Occipital lobe (tissue), 2 donors: Measurements from ENCODE around the gene OXT. TPM values are rescaled to one million over a fixed set of nuclear protein-coding genes. Genes with fewer than 3 reads are reported as not detected.

Source experiments
- DNase-seq: peaks from one replicate; lab custom pipeline; 2025; lab: John Stamatoyannopoulos, UW
- total RNA-seq: library from RNA; depleted of rRNA; stranded (reverse); fragments of >200 nt; gene quantifications from one replicate; pipeline ENCODE4 v1.2.3, GENCODE V29; 2014

Gene OXT
- total RNA-seq, 1 donor from 2014 or later = not detected

DNA sequence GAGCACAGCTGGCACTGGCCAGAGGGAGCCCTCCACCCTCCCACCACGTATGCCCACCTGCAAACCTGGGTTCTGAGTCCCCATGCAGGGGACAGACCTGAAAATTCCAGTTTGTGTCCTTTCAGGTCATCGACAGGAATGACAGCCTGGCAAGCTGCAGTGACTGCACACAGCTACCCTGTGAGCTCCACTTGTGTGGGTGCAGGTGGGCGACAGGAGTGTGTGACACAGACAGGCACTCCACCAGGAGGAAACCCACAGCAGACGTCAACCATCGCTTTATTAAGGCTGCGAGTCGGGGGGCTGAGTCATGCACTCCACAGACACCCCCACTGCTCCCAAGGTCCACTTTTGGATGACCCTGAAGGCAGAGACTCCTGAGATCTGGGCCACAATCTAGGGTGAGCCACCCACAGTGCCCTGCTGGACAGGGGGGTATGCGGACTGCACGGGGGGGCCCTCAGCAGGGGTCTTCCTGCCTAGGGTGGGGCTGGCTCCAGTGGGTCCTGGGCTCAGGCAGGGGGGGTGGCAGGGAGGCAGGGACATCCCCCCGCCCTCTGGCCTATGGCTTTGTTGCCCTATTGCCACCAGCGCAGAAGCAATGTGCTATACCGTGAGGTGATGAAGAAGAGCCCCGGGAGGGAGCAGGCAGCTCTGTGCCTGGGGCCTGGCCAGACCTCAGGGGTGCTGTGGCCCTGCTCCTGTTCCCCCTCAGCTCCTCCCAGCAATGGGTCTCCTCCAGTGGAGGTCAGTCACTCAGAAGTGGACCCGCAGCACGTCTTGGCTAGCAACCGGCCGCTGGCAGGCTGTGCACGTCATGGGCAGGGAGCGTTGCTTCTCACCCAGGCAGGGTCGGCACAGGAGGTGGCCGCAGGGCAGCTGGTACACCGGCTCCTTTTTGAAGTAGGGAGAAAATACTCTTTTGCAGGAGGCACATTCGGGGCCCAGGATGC is 38.2 kb downstream of the OXT start:
- DNase-seq = no peak

- DNase-seq = no peak
Observed at GRCh38 chr20:3111507-3111906, 40.1 kb downstream of the OXT start.

DNA sequence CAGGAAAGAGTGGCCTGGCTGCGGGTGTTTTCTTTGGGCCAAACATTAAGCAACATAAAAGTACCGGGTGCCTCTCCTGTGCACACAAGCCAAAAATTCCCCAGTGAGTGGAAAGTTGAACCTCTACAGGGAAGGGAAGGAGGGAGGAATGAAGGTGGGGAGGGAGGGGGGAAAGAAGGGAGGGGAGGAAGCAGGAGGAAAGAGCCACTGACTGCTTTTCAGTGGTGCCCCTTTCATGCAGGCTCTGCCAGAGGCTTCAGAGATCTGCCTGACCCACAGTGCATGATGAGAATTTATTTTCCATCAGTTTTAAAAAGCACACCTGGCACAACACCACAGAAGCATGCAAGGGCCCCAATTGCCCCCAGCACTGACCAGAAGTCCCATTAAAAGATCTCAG is 40.6 kb downstream of the OXT start:
- DNase-seq = no peak

- DNase-seq = no peak
Observed at GRCh38 chr20:3115190-3116107, 44.0 kb downstream of the OXT start.

GRCh38 chr20:3116341-3116740 is 44.9 kb downstream of the OXT start:
- DNase-seq = no peak

- peak; percentile 42 for DNase-seq
Observed at GRCh38 chr20:3117839-3118379, 46.5 kb downstream of the OXT start.

- DNase-seq = no peak
Observed at GRCh38 chr20:3119044-3119443, 47.6 kb downstream of the OXT start.

DNA sequence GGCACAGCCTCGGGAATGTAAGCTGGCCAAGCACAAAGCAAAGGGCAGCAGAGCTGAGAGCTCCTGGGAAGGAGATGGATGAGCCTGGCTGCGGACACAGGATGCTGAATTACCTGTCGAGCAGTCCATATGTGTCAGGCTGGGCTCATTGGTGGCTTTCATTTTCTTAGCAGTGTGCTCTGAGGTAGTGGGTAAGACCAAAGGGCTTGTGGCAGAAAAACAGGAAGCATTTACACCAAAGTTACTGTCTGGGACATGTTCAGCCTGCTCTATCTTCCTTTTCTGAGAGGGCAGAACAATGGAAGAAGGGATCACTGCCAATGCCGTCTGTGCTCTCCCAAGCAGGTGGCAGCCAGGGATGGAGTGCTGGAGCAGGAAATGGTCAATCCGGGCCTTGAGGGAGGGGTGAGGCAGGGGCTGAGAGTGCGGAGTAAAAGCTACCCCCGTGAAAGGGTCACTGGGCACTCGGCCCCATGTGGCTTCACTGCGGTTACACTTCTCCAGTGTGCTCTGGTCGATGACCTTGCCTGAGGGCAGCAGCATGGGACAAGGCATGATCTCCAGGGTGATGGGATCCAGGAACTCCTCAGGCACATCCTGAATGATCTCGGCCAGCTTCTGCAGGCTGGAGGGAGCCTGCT is 50.0 kb downstream of the OXT start:
- no peak for DNase-seq

Other genes starting within 250 kb of the OXT start
- gene PCED1A, start 231.0 kb upstream of the OXT start, total RNA-seq = 22.0 TPM
- 51.3 TPM for gene VPS16, start 230.9 kb upstream of the OXT start, total RNA-seq
- 216 TPM for gene PTPRA, start 198.1 kb upstream of the OXT start, total RNA-seq
- not detected for gene GNRH2, start 28.0 kb upstream of the OXT start, total RNA-seq
- 36.0 TPM for gene MRPS26, start 25.6 kb upstream of the OXT start, total RNA-seq
- gene AVP, start 13.1 kb downstream of the OXT start, total RNA-seq = not detected
- 17.8 TPM for gene FASTKD5, start 88.2 kb downstream of the OXT start, total RNA-seq
- gene UBOX5, start 88.2 kb downstream of the OXT start, total RNA-seq = 1.9 TPM
- gene LZTS3, start 101.9 kb downstream of the OXT start, total RNA-seq = 12.0 TPM
- 22.6 TPM for gene DDRGK1, start 133.1 kb downstream of the OXT start, total RNA-seq
- 36.3 TPM for gene ITPA, start 137.9 kb downstream of the OXT start, total RNA-seq
- gene SLC4A11, start 167.6 kb downstream of the OXT start, total RNA-seq = not detected